ENCODE measurements around the gene HOXA7.

Gene HOXA7

GRCh38 chr7:27156508-27156898, at the start of gene HOXA7:
Gene HOXA7, minus strand, starts transcription at chr7:27156675. Its CDS starts 130 bp downstream, at chr7:27156545.
- peak; percentile 72 for DNase-seq

- no peak for DNase-seq
Measured at GRCh38 chr7:27205325-27206280, 49.1 kb upstream of the HOXA7 start.

GRCh38 chr7:27204851-27205322, 48.4 kb upstream of the HOXA7 start:
- DNase-seq, result no peak

GRCh38 chr7:27203964-27204594, 47.6 kb upstream of the HOXA7 start:
- no peak for DNase-seq

- DNase-seq, result no peak
Measured at GRCh38 chr7:27203365-27203953, 47.0 kb upstream of the HOXA7 start.

GRCh38 chr7:27202862-27203134, 46.3 kb upstream of the HOXA7 start:
- DNase-seq, result no peak

GRCh38 chr7:27202018-27202861, 45.8 kb upstream of the HOXA7 start:
- DNase-seq, result no peak

GRCh38 chr7:27201580-27202017, 45.1 kb upstream of the HOXA7 start:
- DNase-seq, result no peak

- peak; percentile 33 for DNase-seq
Measured at GRCh38 chr7:27200761-27201579, 44.5 kb upstream of the HOXA7 start.

GRCh38 chr7:27199849-27200760, 43.6 kb upstream of the HOXA7 start, which contains the start of gene HOXA13:
Gene HOXA13, minus strand, starts transcription at chr7:27200091. Its CDS starts 14 bp downstream, at chr7:27200077.
- DNase-seq, result peak; percentile 78

- DNase-seq, result no peak
Measured at GRCh38 chr7:27198871-27199801, 42.7 kb upstream of the HOXA7 start.

- no peak for DNase-seq
Measured at GRCh38 chr7:27198138-27198841, 41.8 kb upstream of the HOXA7 start.

GRCh38 chr7:27197137-27198042, 40.9 kb upstream of the HOXA7 start:
- no peak for DNase-seq

GRCh38 chr7:27196287-27196767, 39.9 kb upstream of the HOXA7 start:
- DNase-seq, result no peak

GRCh38 chr7:27194686-27195379, 38.4 kb upstream of the HOXA7 start:
- no peak for DNase-seq

GRCh38 chr7:27194002-27194352, 37.5 kb upstream of the HOXA7 start:
- DNase-seq, result no peak

Measured in NCI-H226 (cell line).